Hypothalamus (tissue), 51 donors: ENCODE results near the gene DIO3.

Experiments used
- DNase-seq, 51 donors: peaks; one replicate each; lab custom pipeline; 2025; lab: John Stamatoyannopoulos, UW

DIO3 gene

GRCh38 chr14:101561145-101561896 lies at the start of gene DIO3:
TSS of gene DIO3 (plus strand) at chr14:101561495.
- no peak for DNase-seq

DNA sequence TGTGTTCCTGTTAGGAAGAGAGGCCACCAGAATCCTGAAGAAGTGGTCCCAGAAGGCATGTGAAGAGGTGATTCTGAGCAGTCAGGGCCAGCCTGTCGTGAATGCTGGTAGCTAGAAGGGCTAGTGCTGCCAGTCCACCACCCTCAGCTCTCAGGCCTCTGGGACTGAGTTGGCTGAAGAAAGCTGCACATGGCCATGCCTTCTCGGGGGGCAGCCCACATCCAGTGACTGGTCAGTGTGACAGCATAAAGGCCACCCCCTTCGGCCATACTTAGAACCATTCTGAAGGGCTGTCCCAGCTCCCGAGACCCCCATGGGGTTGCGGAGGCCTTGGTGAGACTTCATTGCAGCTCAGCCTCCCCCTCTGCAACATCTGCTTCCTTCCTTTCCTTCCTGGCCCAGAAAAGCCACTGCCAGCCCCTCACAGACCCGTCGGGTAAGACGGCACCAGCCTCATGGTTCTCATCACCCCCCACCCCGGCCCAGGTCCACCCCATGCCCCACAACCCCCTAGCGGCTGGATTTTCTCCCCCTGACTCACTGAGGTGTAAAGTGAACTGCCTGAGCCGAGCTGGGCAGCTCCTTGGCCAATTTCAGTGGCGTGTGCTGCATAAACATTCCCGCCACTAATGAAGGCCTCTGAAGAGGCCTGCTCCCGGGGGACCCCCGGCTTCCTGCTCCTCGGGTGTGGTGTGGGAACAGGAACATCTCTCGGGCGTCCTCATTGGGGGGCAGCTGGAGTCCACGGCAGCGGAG lies 49.5 kb upstream of the DIO3 start:
- no peak for DNase-seq

DNA sequence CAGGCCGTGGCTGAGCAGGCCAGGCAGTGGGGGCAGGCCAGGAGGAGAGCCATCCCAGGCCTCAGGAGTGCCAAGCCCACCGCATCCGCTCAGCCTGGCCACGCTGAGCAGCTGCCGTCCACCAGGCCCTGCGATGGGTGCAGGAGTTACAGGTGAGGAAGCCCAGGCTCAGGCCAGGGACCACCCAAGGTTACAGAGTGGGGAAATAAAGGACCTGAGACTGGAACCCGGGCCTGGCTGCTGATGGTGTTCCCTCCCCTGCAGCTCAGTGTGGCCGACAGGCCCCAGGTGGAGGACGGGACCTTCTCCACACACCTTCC lies 49.0 kb upstream of the DIO3 start:
- no peak for DNase-seq

DNA sequence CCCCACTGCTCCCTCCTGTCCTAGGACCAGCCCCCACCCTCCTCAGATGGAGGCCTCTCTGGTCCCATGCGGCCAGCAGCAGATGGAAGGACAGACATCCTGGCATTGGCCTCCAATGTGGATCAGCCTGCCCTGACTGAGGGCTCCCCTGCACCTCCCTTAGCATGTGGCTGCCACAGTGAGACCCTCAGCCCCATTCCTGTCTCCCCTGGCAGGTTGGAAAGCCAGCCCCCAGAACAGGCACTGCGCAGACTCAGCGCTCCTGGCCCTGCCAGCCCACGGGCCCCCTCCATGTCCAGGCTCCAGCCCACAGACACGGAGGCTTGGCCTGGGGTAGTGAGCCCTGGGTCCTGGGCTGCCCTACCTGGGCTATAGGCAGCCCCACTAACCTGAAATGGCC lies 47.2 kb upstream of the DIO3 start:
- no peak for DNase-seq

- DNase-seq, result no peak
These were observed 44.9 kb upstream of the DIO3 start for GRCh38 chr14:101516401-101516800.

DNA sequence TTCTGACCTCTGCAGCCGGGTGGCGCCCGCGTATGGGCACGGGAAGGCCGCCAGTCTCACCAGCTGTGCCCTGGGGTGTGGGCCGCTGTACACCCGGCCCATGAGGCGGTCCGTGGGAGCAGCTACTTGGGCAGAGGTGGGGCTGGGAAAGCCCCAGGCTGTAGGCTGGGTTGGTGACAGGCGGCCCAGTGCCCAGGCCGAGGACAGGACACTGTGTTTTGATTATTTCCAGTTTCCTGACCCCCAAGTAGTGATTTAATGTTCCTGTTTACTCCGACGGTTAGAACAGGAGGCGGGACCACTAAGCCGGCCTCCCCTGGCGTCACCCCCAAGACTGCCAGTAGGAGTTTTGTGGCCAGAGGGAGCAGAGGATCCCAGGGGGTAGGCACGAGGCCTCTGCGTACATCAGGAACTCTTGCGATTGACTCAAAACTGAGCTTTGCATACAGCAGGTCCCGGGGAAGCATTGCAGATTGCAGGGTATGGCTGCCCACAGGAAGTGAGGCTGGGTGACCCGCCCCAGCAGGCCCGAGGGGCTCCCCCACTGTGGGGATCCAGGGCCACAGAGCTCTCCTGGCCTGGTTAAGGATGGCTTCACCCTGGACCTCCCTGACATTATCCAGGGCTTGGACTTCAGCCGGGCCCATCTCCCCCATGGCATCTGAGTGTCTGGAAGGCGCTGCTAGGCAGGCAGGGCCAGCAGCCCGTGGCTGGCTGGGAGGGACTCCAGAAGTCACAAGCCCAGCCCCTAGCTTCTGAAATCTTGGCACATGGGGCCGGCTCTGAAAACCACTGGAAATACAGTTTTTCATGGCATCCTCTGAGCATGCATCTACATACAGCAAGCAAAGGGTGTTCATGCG lies 42.5 kb upstream of the DIO3 start:
- DNase-seq, result peak in 4 of 51 donors; percentile 28 to 51 (median 32)

DNA sequence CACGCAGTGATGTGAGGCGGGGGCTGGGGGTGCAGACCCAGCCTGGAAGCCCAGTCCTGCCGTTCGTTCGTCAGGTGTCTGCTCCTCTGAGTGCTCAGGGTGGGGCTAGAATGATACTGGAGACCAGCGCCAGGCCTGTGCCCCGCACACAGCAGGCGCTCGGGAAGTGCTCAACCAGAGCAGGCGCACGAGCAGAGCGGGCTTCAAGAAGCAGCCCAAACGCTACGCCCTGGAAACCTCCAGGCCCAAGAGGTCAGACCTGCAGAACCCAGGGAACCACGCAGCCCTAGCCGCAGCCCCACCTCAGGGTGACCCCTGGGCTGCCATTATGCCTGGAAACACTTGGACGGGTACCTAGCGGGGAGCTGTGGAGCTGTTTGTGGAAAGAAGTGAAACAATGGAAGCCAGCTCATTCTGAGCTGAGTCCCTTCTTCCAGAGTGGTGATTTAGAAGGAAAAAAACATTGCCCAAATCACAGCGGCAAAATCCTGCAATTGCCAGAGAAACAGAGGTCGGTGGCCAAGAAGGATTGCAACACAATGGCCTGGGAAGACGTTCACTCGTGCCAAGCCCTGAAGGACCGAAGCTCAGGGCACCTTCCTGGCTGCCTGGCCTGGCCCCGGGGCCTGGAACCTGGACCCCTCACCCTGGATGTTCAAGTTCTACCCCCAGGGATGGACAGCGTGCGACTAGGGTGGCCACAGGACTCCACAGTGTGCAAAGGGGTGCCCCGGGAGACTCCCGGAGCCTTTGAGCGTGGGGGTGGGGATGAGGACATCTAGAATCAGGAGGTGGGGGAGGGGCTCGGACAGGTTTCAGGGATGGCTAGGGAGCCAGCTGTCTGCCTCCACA lies 40.4 kb upstream of the DIO3 start:
- peak in 20 of 51 donors; percentile 18 to 71 (median 46) for DNase-seq

GRCh38 chr14:101521473-101521915 lies 39.8 kb upstream of the DIO3 start:
- peak in 7 of 51 donors; percentile 10 to 70 (median 56) for DNase-seq

DNA sequence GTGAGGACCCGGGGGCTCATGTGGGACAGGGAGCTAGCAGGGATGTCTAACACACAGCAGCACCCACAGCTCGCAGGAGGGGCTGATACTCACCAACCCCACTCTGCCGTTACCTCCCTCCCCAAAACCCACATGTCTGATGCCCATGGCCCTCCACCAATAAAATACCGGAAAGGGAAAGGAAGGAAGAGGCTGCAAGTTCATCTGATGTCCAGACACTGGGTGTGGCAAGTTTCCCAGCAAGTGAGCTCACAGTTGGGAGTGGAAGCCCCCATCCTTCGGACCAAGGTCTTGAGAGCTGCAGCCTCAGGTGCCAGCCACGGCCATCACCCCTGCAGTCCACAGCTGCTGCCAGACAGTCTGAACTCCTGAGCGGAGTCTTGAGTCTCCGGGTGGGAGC lies 39.3 kb upstream of the DIO3 start:
- DNase-seq, result no peak

DNA sequence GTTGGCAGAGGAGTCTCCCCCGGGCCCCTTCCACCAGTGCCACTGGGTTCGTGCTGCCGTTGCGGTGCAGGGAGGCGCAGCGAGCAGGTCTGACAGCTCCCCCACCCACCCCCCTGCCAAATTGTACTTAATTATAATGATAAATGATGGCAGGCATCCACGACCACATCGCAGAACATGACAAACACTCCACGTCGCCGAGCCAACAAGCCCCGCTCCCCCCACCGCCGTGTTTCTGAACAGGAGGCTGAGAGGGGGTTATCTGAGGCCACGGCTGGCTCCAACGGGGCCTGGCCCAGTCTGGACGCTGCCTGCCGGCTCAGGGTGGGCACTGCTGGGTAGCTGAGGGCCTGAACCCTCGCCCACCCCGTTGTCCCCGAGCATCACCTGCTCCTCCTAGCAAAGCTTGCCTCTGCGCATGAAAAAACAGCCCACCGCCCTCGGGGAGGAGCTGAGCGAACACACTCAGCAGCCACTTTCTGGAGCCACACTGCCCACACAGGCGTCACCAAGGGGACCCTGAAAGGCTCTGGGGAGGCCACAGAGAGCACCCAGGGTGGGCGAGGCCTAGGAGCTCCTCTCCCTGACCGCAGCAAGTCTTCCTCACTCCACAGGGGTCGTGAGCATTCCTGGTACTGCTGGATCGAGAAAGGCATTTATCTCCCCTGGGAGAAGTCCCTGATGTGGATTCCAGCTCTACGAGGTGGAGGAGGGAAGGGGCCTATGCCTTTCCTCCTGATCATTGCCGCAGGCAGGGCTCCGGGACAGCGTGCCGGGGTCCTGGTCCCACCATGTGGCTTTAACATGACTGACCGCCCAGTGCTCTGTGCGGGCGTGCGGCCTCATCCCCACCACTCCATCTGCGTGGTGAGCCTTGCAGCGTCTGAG lies 35.4 kb upstream of the DIO3 start:
- no peak for DNase-seq

GRCh38 chr14:101527987-101528386 lies 33.3 kb upstream of the DIO3 start:
- no peak for DNase-seq

GRCh38 chr14:101529079-101529478 lies 32.2 kb upstream of the DIO3 start:
- no peak for DNase-seq

- DNase-seq, result no peak
These were observed 27.1 kb upstream of the DIO3 start for GRCh38 chr14:101534198-101534597.

DNA sequence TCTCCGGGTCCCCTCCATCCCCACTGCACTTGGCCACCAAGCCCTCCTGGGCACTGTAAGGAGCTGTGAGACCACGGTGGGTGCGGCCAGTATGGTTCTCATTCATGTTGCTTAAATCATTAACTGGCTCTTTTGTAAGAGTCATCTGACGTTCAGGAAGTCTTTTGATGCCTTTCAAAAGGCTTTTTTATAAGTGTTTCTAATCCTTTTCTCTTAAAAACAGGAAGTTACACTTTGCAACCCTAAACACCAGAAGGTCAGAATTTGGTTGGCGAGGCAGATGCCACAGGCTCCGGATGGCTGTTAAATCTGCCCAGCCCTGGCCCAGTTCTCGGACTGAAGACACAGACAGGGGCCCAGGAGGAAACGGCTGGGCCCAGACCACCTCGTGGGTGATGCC lies 26.1 kb upstream of the DIO3 start:
- no peak for DNase-seq

- DNase-seq, result no peak
These were observed 25.5 kb upstream of the DIO3 start for GRCh38 chr14:101535701-101536207.

GRCh38 chr14:101537286-101537685 lies 24.0 kb upstream of the DIO3 start:
- DNase-seq, result no peak

GRCh38 chr14:101538878-101539277 lies 22.4 kb upstream of the DIO3 start:
- DNase-seq, result no peak

GRCh38 chr14:101539880-101540279 lies 21.4 kb upstream of the DIO3 start:
- DNase-seq, result no peak
